GM18909 (cell line): Measurements from ENCODE around the gene CD2AP.
"Not testable (repeated sequence)": the region's sequence is repeated elsewhere in the genome, so short reads cannot be mapped to it uniquely, and the experiment has no call there.

Source experiments
- ATAC-seq: cut with Tn5 transposase; IDR thresholded peaks from one replicate; pipeline ENCODE4 v1.9.1; 2021; ENCODE audit warnings: mild to moderate bottlenecking; ENCODE audit not compliant: unreplicated experiment, poor library complexity

CD2AP gene

GRCh38 chr6:47552319-47552718 lies 74.7 kb downstream of the CD2AP start:
- ATAC-seq, result no peak

- ATAC-seq, result not testable (repeated sequence)
Observed at GRCh38 chr6:47553243-47553642, 75.7 kb downstream of the CD2AP start.

- ATAC-seq, result not testable (repeated sequence)
Observed at GRCh38 chr6:47556459-47556858, 78.9 kb downstream of the CD2AP start.

- no peak for ATAC-seq
Observed at GRCh38 chr6:47563162-47563561, 85.6 kb downstream of the CD2AP start.

GRCh38 chr6:47566602-47567001 lies 89.0 kb downstream of the CD2AP start:
- not testable (repeated sequence) for ATAC-seq

- ATAC-seq, result no peak
Observed at GRCh38 chr6:47567586-47567985, 90.0 kb downstream of the CD2AP start.

- no peak for ATAC-seq
Observed at GRCh38 chr6:47571488-47571887, 93.9 kb downstream of the CD2AP start.

DNA sequence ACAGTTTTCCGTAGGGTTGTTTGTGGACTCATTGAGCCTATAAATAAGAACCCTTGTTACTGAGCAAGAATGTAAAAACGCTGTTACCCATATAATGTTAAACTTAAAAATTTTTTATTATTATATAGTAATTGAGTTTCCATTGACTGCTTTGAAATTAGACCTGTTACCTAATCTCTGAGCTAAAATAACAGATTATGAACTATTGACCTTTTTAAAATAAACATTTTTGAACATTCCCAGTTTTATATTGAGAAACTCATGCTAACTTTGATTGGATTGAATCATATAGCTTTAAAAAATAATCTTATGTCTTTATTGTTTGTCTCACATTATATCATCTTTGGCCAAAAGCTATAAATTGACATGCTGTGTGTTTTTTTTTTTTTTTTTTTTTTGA lies 95.5 kb downstream of the CD2AP start:
- ATAC-seq, result no peak

DNA sequence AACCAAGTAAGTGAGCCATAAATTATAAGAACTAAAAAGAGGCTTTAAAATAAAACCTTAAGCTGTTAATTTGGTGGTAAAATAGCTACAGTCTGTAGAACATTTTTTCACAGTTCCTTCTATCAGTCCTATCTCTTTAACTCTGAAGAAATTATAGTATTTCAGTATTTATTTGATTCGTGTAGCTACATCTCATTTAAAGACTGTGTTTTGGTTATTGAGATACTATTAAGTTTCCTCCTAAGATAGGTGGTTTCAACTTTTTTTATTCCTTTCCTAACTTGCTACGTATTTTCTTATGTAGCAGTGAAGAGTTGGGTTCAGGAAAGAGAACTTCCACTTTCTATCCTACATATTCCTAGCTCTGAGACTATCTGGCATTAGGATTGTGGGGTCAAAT lies 97.2 kb downstream of the CD2AP start:
- ATAC-seq, result no peak

DNA sequence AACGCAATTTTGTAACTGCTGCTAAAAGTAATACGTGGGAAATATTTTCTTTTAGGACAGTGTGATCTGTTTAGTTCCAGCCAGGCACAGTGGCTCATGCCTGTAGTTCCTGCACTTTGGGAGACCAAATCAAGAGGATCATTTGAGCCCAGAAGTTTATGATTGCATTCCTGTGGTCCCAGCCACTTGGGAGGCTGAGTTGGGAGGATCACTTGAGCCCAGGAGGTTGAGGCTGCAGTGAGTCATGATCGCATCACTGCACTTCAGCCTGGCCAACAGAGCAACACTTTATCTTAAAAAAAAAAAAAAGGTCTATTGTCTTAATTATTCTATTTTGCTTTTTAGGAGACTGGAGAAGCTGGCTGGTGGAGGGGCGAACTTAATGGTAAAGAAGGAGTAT lies 101.5 kb downstream of the CD2AP start:
- ATAC-seq, result no peak

DNA sequence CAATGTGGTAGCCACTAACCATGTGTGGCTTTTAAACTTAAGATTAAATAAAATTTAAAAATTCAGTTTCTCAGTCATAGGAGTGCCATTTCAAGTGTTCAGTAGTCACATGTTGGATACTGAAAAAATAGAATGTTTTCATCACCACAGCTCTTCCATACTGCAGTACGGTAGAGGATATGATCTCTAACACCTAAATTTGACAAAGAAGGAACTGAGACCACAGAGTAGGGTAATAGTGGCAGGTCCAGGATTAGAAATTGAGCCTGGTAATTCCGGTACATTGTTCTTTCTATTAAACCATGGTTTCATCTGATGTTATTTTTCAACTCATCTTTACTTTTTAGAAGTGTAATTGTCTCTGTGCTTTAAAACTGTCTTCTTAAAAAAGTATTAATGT lies 104.0 kb downstream of the CD2AP start:
- ATAC-seq, result peak; percentile 68

GRCh38 chr6:47587493-47587892 lies 109.9 kb downstream of the CD2AP start:
- no peak for ATAC-seq

- no peak for ATAC-seq
Observed at GRCh38 chr6:47592131-47592840, 114.7 kb downstream of the CD2AP start.

DNA sequence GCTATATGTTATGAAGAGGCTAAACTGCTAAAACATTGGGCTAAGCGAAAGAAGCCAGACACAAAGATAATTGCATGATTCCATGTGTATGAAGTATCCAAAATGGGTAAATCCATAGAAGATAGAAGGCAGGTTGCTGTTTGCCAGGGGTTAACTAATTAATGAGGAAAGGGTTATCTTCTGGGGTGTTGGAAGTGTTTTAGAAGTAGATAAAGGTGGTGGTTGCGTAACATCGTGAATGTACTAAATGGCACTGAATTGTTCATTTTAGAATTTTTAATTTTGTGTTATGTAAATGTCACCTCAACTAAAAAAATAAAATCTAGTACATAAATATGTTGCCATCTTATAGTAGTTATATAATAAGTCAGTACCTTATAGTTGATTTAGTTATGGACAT lies 116.4 kb downstream of the CD2AP start:
- no peak for ATAC-seq

GRCh38 chr6:47595785-47596184 lies 118.2 kb downstream of the CD2AP start:
- ATAC-seq, result no peak

GRCh38 chr6:47598367-47598766 lies 120.8 kb downstream of the CD2AP start:
- no peak for ATAC-seq

GRCh38 chr6:47599512-47599911 lies 121.9 kb downstream of the CD2AP start:
- no peak for ATAC-seq

GRCh38 chr6:47603227-47603626 lies 125.6 kb downstream of the CD2AP start:
- no peak for ATAC-seq

DNA sequence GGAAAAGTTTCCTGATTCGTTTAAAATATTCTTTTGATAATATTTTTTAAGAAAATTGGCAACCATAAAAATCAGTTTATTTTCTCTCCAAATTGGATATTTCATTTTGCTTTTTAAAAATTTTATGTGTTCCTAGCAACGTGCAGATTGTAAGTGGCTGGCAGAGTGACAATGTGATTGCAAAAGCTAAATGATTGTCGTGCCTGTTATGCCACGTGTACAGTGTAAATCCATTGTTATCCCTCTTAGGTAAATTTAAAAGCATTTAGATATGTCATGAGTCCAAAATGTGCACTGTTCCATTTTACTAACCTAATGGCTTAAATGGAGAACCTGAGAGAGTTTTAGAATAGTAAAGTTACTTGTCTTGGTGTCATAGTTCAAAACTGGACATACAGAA lies 126.4 kb downstream of the CD2AP start:
- no peak for ATAC-seq

DNA sequence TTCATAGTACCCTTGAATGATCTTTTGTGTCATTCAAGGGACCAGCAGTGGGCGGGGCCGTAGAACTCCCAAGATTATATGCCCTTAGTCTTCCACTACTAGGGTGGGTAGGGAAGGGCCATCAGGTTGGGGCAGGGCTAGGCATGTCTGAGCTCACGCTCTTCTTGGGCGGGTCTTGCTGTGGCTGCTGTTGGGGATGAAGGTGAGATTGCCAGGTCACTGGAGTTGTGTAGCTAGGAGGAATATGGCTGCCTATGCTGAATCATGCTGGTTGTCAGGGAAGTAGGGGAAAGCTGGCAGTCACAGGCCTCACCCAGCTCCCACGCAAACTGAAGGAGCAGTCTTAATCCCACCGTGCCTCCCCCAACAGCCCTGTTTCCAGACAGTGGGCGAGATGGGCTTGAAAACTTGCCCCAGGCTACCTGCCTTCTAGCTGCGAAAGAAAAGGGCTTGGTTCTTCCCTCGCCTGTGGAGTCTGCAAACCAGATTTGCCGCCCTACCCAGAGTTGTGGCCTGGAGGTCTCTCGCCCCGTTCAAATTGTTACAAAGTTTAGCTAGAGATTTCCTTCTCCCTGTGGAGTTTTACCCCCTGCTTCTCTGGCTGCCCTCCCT lies 144.4 kb downstream of the CD2AP start:
- ATAC-seq, result no peak

DNA sequence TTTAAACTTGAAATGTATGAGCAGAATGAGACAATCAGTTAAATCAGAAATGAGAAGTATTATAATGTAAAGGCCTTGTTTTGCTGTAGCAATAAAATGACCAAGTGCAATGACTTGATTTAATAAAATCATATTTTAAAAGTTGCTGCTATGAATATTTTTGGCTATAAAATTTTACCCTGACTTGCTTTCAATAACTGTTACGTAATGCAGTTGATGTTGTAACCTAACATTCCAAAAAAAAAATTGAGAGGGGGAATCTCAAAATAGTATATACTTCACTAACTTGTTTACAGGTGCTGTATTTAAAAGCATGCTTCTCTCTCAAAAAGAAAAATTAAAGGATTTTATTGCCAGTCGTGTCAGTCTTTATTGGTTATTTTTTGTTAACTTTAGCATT lies 149.2 kb downstream of the CD2AP start:
- no peak for ATAC-seq
